Psoas muscle (tissue), 8 donors: ENCODE results near the gene SF3B6. TPM values are rescaled to one million over a fixed set of nuclear protein-coding genes. Genes with fewer than 3 reads are reported as not detected.

Experiments
- ATAC-seq, 4 donors: fragments of 200-7000 bp; cut with Tn5 transposase; one replicate each; pipeline ENCODE4 v1.9.1; 2020; ENCODE audit warnings: moderate library complexity in 3 of 4, mild to moderate bottlenecking in 2 of 4
- DNase-seq, 2 donors: peaks; one replicate each; pipeline ENCODE4 v3.0.0-alpha.2; 2020
- H3K27ac ChIP-seq: fragments of 200-600 bp; one replicate; pipeline ENCODE4 v1.8.0; 2022
- H3K27me3 ChIP-seq, 3 donors: fragments of 200-600 bp in 1 of 3; one replicate each; pipeline versions ENCODE4 v1.6.1 to v1.8.0; 2013 to 2022; ENCODE audit warnings: low read length in 2 of 3, mild to moderate bottlenecking in 2 of 3, moderate library complexity in 1 of 3; ENCODE audit not compliant: insufficient read depth in 3 of 3
- H3K36me3 ChIP-seq, 2 donors: fragments of 200-600 bp in 1 of 2; one replicate each; pipeline versions ENCODE4 v1.6.1 to v1.8.0; 2013 to 2022; ENCODE audit warnings: low read depth in 1 of 2, mild to moderate bottlenecking in 1 of 2, moderate library complexity in 1 of 2; ENCODE audit not compliant: insufficient read depth in 1 of 2
- H3K4me1 ChIP-seq: fragments of 200-600 bp; one replicate; pipeline ENCODE4 v1.8.0; 2022
- H3K4me3 ChIP-seq: fragments of 200-600 bp; one replicate; pipeline ENCODE4 v1.8.0; 2022; ENCODE audit warnings: mild to moderate bottlenecking
- H3K9me3 ChIP-seq: fragments of 200-600 bp; one replicate; pipeline ENCODE4 v1.8.0; 2022
- WGBS, 3 donors: extraction: QIAGEN DNeasy Blood & Tissue Kit; methylation state at CpG; one replicate each; pipeline versions ENCODE4 v1.1.6 to v1.1.7; 2013; 5-methylcytosine and 5-hydroxymethylcytosine counted together
- intact Hi-C, 2 donors: fragments of 100-400 bp; cut with DNase I; formaldehyde crosslinking; loops; one replicate each; pipeline versions ENCODE4 v1.11.0 to v1.14.2; 2022
- polyA plus RNA-seq, 3 donors: library from polyadenylated mRNA; stranded (reverse); fragments of 200-250 nt; gene quantifications; one replicate each; pipeline ENCODE4 v1.2.3, GENCODE V29; 2013
- total RNA-seq, 4 donors: library from RNA; stranded (reverse); fragmentation: NEBNext Ultra II Directional in 2 of 4; extraction: Animal tissue kit (Norgen Biotek cat#: 25700) in 2 of 4; gene quantifications; one replicate each; pipeline versions ENCODE4 v1.2.1 to v1.2.4, GENCODE V29; 2021 to 2023
- TF ChIP-seq, protein P1 (sequence below): fragments of 200-600 bp; IDR thresholded peaks from one replicate; pipeline ENCODE4 v1.8.0; 2022; ENCODE audit warnings: antibody characterized with exemption
- donor health status: healthy with polysubstance abuse.
- donor health status: DM: no; HTN: no; CAD: no; lungs with moderate emphysema.
- donor health status: Bipolar disorder and iron deficiency.
- donor health status: healthy.
- donor health status: DM: yes; HTN: yes; CAD: no.
- donor health status: DM: no; HTN: no; CAD: no.
- donor health status: DM: no; HTN: no; CAD: no.
- donor health status: DM: yes; HTN: yes; CAD: no.

SF3B6 gene
- total and polyA plus RNA-seq, 7 donors, result 44.2 to 116 (median 60.5) TPM

GRCh38 chr2:24024996-24025663 lies 51.0 kb downstream of the SF3B6 start:
- H3K4me3 ChIP-seq, result no peak overlapping the region
- H3K27ac ChIP-seq, result no peak overlapping the region
- H3K4me1 ChIP-seq, result no peaks in the 10 kb centered on the region
- intact Hi-C loops, result no loop called here
- 92 to 96% (median 93%) methylated on average over 16 to 17 of the region's 17 CpGs for WGBS, 3 donors
- no peaks in the 10 kb centered on the region for H3K9me3 ChIP-seq
- DNase-seq (no peak), ATAC-seq (no peak)
- TF ChIP-seq, protein P1, sequence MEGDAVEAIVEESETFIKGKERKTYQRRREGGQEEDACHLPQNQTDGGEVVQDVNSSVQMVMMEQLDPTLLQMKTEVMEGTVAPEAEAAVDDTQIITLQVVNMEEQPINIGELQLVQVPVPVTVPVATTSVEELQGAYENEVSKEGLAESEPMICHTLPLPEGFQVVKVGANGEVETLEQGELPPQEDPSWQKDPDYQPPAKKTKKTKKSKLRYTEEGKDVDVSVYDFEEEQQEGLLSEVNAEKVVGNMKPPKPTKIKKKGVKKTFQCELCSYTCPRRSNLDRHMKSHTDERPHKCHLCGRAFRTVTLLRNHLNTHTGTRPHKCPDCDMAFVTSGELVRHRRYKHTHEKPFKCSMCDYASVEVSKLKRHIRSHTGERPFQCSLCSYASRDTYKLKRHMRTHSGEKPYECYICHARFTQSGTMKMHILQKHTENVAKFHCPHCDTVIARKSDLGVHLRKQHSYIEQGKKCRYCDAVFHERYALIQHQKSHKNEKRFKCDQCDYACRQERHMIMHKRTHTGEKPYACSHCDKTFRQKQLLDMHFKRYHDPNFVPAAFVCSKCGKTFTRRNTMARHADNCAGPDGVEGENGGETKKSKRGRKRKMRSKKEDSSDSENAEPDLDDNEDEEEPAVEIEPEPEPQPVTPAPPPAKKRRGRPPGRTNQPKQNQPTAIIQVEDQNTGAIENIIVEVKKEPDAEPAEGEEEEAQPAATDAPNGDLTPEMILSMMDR, result no peak
- H3K27me3 ChIP-seq, result no peaks in the 10 kb centered on the region
- peaks cover 0 to 58% of the 10 kb centered on the region in 2 donors for H3K36me3 ChIP-seq

DNA sequence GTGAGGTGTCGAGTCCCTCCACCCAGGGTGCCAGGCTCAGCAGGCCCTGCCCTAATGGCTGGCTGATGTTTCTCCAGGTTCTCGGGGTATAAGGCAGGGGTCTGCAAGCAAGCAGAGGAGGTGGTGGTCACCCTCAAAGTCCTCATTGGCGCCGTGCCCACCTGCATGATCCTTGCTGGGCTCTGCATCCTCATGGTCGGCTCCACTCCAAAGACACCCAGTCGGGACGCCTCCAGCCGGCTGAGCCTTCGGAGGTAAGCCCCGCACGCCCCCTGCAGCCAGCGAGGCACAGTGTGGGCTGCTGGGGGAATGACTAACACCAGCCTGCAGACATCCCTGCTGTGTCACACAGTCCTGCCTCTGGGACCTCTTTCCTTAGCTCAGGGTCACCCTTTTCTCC lies 52.1 kb downstream of the SF3B6 start:
- Histone ChIP-seq H3K36me3 (peaks cover 0 to 47% of the 10 kb centered on the region in 2 donors), H3K27ac (no peak overlapping the region), H3K9me3 (no peaks in the 10 kb centered on the region), H3K4me3 (no peak overlapping the region), H3K4me1 (no peaks in the 10 kb centered on the region), H3K27me3 (no peaks in the 10 kb centered on the region)
- TF ChIP-seq, protein P1, result no peak
- WGBS, 3 donors, result 59 to 73% (median 71%) methylated on average over 10 to 12 of the region's 12 CpGs
- ATAC-seq, result peak; percentile 32 to 57 (median 44)
- peak in 1 of 2 donors; percentile 60 for DNase-seq
- intact Hi-C loops, result no loop called here

DNA sequence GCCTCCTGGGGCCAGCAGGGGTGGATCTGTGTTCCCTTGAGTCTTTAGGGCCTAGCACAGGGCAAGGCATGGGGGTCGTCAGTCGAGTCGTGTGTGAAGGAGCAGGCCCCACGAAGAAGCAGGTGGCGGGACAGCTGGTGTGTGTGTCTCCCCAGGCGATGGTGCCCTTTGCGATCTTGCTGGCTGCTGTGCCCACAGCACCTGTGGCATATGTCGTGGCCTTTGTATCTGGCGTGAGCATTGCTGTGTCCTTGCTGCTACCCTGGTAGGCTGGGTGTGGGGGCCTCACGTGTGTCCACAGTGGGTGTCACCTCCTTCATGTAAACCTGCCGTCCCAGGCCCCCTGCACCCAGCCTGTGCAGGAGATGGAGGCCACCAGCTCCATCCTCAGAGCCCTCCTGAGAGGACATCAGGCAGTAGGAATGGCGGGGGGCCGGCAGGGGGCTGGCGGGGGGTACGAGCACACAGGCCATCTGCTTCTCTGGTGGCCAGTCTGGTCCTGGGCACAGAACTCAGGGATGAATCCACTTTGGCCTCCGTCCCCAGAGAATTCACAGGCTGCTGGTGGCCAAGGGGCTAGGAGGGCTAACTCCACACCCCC lies 53.1 kb downstream of the SF3B6 start:
- DNase-seq (no peak), ATAC-seq (no peak)
- intact Hi-C loops, result no loop called here
- H3K4me3 ChIP-seq, result no peak overlapping the region
- TF ChIP-seq, protein P1, result no peak
- no peaks in the 10 kb centered on the region for H3K4me1 ChIP-seq
- 68 to 78% (median 78%) methylated on average over 16 of the region's 16 CpGs for WGBS, 3 donors
- no peaks in the 10 kb centered on the region for H3K27me3 ChIP-seq
- H3K9me3 ChIP-seq, result no peaks in the 10 kb centered on the region
- no peak overlapping the region for H3K27ac ChIP-seq
- peaks cover 0 to 38% of the 10 kb centered on the region in 2 donors for H3K36me3 ChIP-seq

DNA sequence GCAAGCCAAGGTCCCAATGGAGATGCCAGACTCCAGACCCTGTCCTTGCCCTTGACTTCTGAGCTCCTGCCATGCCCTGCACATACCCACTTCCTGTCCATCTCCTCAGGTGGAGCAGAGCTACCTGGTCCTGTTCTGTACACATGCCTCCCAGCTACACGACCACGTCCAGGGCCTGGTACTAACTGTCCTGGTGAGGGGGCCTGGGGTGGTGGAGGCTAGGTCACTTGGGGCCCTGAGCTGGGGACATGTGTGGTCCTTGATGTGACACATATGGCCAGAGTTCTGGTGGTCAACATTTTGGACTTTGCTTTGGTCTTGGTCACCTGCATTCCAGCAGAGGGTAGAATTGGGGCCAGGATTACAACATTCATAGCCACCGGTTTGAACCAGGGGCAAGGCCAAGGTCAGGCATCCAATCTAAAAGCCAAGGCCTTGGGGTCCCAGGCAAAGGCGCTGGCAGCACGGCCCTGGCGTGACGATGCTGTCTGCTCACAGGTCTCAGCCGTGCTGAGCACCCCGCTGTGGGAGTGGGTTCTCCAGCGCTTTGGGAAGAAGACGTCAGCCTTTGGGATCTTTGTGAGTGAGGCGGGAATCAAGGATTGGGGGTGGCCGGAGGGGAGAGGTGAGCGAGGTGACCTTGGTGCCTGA lies 53.7 kb downstream of the SF3B6 start:
- H3K9me3 ChIP-seq, result no peaks in the 10 kb centered on the region
- H3K27ac ChIP-seq, result no peak overlapping the region
- no peaks in the 10 kb centered on the region for H3K27me3 ChIP-seq
- no peaks in the 10 kb centered on the region for H3K4me1 ChIP-seq
- intact Hi-C loops, result no loop called here
- no peak for ATAC-seq
- no peak for DNase-seq
- TF ChIP-seq, protein P1, result no peak
- 85 to 93% (median 92%) methylated on average over 14 of the region's 14 CpGs for WGBS, 3 donors
- peaks cover 0 to 33% of the 10 kb centered on the region in 2 donors for H3K36me3 ChIP-seq
- H3K4me3 ChIP-seq, result no peak overlapping the region
